Prostate gland (tissue), 2 donors: Measurements from ENCODE around the gene PRIMA1.

Experiments used
- CTCF ChIP-seq, 4 experiments: fragments of 200-600 bp in 2 of 4; fragments of 450-650 bp in 2 of 4; sonication (generic) in 2 of 4; IDR thresholded peaks; 1 replicate in 3 of 4; 2 replicates in 1 of 4; pipeline ENCODE4 v1.5.1; 2016 to 2019; ENCODE audit warnings: antibody characterized with exemption in 4 of 4, mild to moderate bottlenecking in 2 of 4, moderate library complexity in 2 of 4
- POLR2AphosphoS5 ChIP-seq: sonication (generic); formaldehyde crosslinking; IDR thresholded peaks from one replicate; pipeline ENCODE4 v1.6.1; 2017; ENCODE audit warnings: antibody characterized with exemption

GRCh38 chr14:93765155-93765554, 23.1 kb downstream of the PRIMA1 start:
- no peak for TF ChIP-seq CTCF (IDR thresholded peaks at IDR 0.05)
- TF ChIP-seq POLR2AphosphoS5, result no peak
